GM12801 (cell line): Measurements from ENCODE around the gene UST.

Source experiments
- CTCF ChIP-seq: IDR thresholded peaks from one replicate; pipeline ENCODE4 v1.5.1; 2011; ENCODE audit warnings: control low read depth; ENCODE audit not compliant: insufficient read length; ENCODE audit errors: extremely low read depth

Gene UST

GRCh38 chr6:148771212-148771601 lies 24.4 kb downstream of the UST start:
- TF ChIP-seq CTCF = no peak

GRCh38 chr6:148771896-148772554 lies 25.2 kb downstream of the UST start:
- no peak for TF ChIP-seq CTCF

DNA sequence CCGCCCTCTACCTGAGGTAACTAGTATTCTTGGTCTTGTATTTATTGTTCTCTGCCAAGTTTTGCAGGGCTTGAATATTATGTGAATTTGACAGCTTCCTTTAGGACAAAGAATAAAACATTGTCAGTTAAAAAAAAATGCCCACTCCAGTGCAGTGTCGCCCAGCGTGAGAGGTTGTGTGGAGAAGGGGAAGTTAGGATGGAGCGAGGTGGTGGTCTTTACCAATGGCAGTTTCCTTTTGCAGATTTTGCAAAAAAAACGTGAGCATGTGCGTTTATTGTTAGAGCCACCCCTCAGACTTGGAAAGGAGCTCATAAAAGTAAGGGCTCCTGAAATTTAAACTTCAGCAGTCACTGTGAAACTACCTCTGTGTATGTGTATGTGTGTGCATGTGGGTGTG lies 28.3 kb downstream of the UST start:
- no peak for TF ChIP-seq CTCF

DNA sequence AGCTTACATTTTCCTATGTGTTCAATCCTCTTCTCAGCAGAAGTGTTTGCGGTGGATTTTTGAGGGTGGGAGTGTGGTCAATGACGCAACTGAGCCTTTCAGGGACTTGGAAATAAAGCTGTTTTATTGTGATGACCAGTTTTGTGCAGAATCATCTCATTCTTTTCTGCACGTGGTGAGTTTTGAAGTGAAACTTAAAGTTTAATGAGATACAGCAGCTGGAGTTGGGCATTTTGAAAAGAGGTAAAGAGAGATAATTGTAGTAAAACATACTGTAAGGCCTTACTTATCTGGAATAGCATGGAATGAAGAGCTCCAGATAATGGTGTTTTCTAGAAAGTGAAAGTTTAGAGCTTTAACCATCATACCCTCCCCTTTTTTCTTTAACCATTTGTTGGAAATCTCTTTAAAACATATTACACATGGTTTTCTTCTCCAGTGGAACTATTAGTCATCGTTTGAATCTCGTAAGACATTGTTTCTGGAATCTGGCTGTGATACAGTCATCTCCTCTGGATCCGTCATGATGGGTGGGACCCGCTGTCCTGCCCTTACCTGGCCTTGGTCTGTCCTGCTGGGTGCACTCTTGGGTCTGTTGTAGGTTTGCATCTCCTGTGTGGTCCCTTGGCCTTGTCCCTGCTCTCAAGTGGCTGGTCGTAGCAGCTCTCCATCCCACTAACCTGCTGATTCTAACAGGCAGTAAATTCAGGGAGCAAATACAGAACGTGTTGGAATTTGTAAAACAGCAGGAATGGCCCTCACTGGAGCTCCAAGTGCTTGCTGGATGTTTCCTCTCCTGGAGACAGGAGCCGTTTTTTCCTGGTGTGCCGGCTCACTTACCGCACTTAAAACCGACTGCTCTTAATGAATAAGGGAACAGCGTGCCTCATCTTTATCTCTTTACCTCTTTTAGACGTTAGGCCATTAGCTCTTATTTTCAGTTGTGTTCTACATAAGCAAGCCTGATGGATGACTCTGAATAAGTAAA lies 29.8 kb downstream of the UST start:
- no peak for TF ChIP-seq CTCF

DNA sequence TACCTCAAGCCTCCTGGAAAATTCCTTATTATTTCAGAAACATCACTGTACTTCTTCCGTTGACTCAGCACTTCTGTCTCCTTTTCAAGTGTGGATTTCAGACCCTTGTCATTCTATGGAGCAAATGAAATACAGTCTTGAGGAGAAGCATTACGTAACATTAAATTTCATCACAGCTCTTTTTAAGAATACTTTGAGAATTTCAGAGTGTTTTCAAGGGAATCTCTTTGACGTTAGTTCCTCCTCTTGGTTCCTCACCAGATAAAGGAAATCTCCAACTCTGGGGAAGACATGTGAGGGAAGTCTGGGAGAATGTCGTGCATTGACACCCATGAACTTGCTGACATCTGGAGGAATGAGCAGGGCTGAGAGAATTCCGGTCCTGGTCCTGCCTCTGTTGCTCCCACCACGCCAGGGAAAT lies 32.3 kb downstream of the UST start:
- no peak for TF ChIP-seq CTCF

GRCh38 chr6:148780918-148781436 lies 34.1 kb downstream of the UST start:
- TF ChIP-seq CTCF = no peak

- no peak for TF ChIP-seq CTCF
Measured at GRCh38 chr6:148789948-148790347, 43.1 kb downstream of the UST start.
